Panc1 (cell line): Measurements from ENCODE around the gene FCHSD2. TPM values are rescaled to one million over a fixed set of nuclear protein-coding genes. Genes with fewer than 3 reads are reported as not detected.

Experiments
- ATAC-seq: fragments of 200-7000 bp; cut with Tn5 transposase; 2 replicates; pipeline ENCODE4 v1.9.1; 2020; ENCODE audit warnings: mild to moderate bottlenecking, moderate library complexity
- BruUV-seq: library from RNA; stranded (reverse); fragments of 400-500 nt; replicated peaks from 2 replicates; lab custom pipeline; 2021; lab: Mats Ljungman, UMichigan
- CTCF ChIA-PET: fragments of 300-600 bp; sonication (Branson Sonifier 250); formaldehyde crosslinking; loops from one replicate; lab custom pipeline; 2022; ENCODE audit warnings: antibody characterized with exemption; lab: Charles Lee
- POLR2A ChIA-PET: fragments of 300-600 bp; sonication (Branson Sonifier 250); formaldehyde crosslinking; loops from one replicate; lab custom pipeline; 2022; ENCODE audit warnings: antibody characterized with exemption; lab: Charles Lee
- DNase-seq: peaks from one replicate; pipeline ENCODE4 v3.0.0-alpha.2; 2010; ENCODE audit warnings: low read depth, low spot score
- H3K27ac ChIP-seq: 2 replicates; pipeline ENCODE4 v1.5.1; 2011; ENCODE audit warnings: mild to moderate bottlenecking, low read length, inconsistent platforms
- H3K27me3 ChIP-seq: fragments of 200-500 bp; sonication (Bioruptor generic); 2 replicates; pipeline ENCODE4 v1.6.0; 2014; ENCODE audit warnings: low read length, inconsistent platforms; ENCODE audit not compliant: control insufficient read depth, insufficient read depth
- H3K36me3 ChIP-seq: fragments of 200-500 bp; sonication (Bioruptor generic); 2 replicates; pipeline ENCODE4 v1.5.1; 2014; ENCODE audit warnings: inconsistent platforms, mild to moderate bottlenecking, low read length, moderate library complexity; ENCODE audit not compliant: control insufficient read depth, insufficient read depth
- H3K4me1 ChIP-seq: 2 replicates; pipeline ENCODE4 v1.5.1; 2011; ENCODE audit warnings: inconsistent platforms, mild to moderate bottlenecking, low read length, moderate library complexity; ENCODE audit not compliant: control insufficient read depth, insufficient read depth
- H3K4me3 ChIP-seq, 2 experiments: 2 replicates each; pipeline ENCODE4 v1.5.1; 2011 to 2012; ENCODE audit warnings: low read depth in 2 of 2, low read length in 2 of 2, mild to moderate bottlenecking in 2 of 2, inconsistent platforms in 1 of 2, moderate library complexity in 1 of 2
- H3K9me3 ChIP-seq: fragments of 200-500 bp; sonication (Bioruptor generic); 2 replicates; pipeline ENCODE4 v1.5.1; 2014; ENCODE audit warnings: low read depth, mild to moderate bottlenecking, inconsistent platforms, low read length, moderate library complexity; ENCODE audit not compliant: control insufficient read depth, insufficient read depth
- POLR2AphosphoS5 ChIP-seq: IDR thresholded peaks from 2 replicates; pipeline ENCODE4 v1.6.1; 2012; ENCODE audit warnings: mild to moderate bottlenecking, low read depth, low read length, moderate library complexity
- SIN3A ChIP-seq: IDR thresholded peaks from 2 replicates; pipeline ENCODE4 v1.6.1; 2012; ENCODE audit warnings: low read depth, mild to moderate bottlenecking, low read length, moderate library complexity, borderline replicate concordance; ENCODE audit not compliant: insufficient read depth
- in situ Hi-C: cut with HindIII; loops from 2 replicates; pipeline ENCODE4 v1.10.0; 2016; ENCODE audit warnings: low sequenced_read_pairs, low pct_unique_long_range_greater_than_20kb
- intact Hi-C: fragments of 100-400 bp; cut with micrococcal nuclease; formaldehyde crosslinking; loops from one replicate; pipeline ENCODE4 v1.10.0; 2022; ENCODE audit not compliant: unreplicated experiment
- total RNA-seq: library from RNA; stranded (reverse); gene quantifications from one replicate; pipeline ENCODE4 v1.2.1, GENCODE V29; 2021; ENCODE audit not compliant: unreplicated experiment
- TF ChIP-seq, protein P1 (sequence below), 2 experiments: IDR thresholded peaks; 2 replicates each; pipeline ENCODE4 v1.6.1; 2011 to 2012; ENCODE audit warnings: low read depth in 2 of 2, control low read depth in 1 of 2, low read length in 1 of 2, mild to moderate bottlenecking in 1 of 2, moderate library complexity in 1 of 2; ENCODE audit not compliant: insufficient read depth in 1 of 2
- TF ChIP-seq, protein P2 (sequence below): fragments of 450-650 bp; IDR thresholded peaks from 2 replicates; pipeline ENCODE4 v1.5.1; 2017; ENCODE audit warnings: mild to moderate bottlenecking

Gene FCHSD2
- total RNA-seq, 1 experiment from 2014 or later = 31.8 TPM

DNA sequence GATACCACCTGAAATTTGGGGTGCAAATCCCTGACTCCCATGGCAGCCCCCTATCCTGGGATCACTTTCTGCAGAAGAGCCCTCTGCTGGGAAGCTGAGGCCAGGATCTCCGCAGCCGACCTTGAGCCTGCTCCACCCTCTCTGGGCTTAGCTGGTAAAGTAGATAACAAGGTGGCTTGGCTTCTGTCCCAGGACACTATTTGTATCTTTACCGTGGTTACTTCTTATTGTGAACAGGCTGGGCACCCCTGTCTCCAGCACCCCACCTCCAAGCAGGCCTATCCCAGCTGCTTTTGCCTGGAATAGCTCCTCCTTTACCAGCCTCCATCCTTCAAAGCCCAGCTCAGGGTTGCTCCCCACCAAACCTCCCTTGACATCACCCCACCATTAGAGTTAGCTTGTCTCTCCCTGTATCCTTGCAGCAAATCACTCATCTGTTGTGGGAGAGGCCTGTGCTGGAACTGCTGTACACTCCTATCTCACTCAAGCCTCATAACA is 40.8 kb upstream of the FCHSD2 start:
- in situ Hi-C loops (no loop called here), intact Hi-C loops (no loop called here)
- TF ChIP-seq, protein P1, sequence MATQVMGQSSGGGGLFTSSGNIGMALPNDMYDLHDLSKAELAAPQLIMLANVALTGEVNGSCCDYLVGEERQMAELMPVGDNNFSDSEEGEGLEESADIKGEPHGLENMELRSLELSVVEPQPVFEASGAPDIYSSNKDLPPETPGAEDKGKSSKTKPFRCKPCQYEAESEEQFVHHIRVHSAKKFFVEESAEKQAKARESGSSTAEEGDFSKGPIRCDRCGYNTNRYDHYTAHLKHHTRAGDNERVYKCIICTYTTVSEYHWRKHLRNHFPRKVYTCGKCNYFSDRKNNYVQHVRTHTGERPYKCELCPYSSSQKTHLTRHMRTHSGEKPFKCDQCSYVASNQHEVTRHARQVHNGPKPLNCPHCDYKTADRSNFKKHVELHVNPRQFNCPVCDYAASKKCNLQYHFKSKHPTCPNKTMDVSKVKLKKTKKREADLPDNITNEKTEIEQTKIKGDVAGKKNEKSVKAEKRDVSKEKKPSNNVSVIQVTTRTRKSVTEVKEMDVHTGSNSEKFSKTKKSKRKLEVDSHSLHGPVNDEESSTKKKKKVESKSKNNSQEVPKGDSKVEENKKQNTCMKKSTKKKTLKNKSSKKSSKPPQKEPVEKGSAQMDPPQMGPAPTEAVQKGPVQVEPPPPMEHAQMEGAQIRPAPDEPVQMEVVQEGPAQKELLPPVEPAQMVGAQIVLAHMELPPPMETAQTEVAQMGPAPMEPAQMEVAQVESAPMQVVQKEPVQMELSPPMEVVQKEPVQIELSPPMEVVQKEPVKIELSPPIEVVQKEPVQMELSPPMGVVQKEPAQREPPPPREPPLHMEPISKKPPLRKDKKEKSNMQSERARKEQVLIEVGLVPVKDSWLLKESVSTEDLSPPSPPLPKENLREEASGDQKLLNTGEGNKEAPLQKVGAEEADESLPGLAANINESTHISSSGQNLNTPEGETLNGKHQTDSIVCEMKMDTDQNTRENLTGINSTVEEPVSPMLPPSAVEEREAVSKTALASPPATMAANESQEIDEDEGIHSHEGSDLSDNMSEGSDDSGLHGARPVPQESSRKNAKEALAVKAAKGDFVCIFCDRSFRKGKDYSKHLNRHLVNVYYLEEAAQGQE (IDR thresholded peaks at IDR 0.05; ENCODE audit: insufficient read depth in 1 of 2, low read depth in 2 of 2, low read length in 1 of 2) = no peak
- TF ChIP-seq, protein P2, sequence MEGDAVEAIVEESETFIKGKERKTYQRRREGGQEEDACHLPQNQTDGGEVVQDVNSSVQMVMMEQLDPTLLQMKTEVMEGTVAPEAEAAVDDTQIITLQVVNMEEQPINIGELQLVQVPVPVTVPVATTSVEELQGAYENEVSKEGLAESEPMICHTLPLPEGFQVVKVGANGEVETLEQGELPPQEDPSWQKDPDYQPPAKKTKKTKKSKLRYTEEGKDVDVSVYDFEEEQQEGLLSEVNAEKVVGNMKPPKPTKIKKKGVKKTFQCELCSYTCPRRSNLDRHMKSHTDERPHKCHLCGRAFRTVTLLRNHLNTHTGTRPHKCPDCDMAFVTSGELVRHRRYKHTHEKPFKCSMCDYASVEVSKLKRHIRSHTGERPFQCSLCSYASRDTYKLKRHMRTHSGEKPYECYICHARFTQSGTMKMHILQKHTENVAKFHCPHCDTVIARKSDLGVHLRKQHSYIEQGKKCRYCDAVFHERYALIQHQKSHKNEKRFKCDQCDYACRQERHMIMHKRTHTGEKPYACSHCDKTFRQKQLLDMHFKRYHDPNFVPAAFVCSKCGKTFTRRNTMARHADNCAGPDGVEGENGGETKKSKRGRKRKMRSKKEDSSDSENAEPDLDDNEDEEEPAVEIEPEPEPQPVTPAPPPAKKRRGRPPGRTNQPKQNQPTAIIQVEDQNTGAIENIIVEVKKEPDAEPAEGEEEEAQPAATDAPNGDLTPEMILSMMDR = peak; percentile 24; the same call in 1 of the 2 replicates
- ATAC-seq = no peak
- CTCF ChIA-PET = interaction anchor here (1.0 to 1.4 kb wide), 2 partner anchors 40 to 60 kb away, joined by 5 to 6 read pairs; no protein-coding TSS in a partner anchor
- H3K36me3 ChIP-seq = no peaks in the 10 kb centered on the region
- H3K9me3 ChIP-seq = no peaks in the 10 kb centered on the region
- DNase-seq = no peak
- peaks cover 5% of the 10 kb centered on the region; the same call in 1 of the 2 replicates for H3K4me1 ChIP-seq
- H3K27ac ChIP-seq = no peak overlapping the region
- H3K4me3 ChIP-seq = no peak overlapping the region
- 0 out of 2 replicates have a peak, but pooled peaks cover 3% of the 10 kb centered on the region for H3K27me3 ChIP-seq
- BruUV-seq = no TSS peak
- POLR2A ChIA-PET = no interaction called here

DNA sequence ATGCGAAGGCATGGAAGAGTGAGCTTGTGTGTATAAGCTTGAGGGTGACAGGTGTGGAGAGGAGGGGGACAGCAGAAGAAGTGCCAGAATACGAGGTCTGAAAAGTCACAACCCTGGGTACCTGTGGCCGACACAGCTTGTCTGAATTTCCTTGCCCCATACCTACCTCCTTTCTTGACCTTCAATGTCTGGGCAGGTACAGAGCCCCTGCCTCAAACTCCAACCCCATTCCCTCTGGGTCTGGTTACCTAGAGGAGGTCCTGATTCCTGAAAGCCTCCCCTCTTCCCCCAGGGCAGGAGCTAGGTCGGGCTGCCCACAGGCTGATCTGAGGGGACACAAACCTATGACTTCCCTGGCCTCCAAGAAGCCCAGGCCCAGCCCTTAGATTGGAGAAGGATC is 36.6 kb upstream of the FCHSD2 start:
- TF ChIP-seq SIN3A = no peak
- TF ChIP-seq, protein P2 = no peak
- TF ChIP-seq POLR2AphosphoS5 = no peak
- TF ChIP-seq, protein P1 (IDR thresholded peaks at IDR 0.05; ENCODE audit: insufficient read depth in 1 of 2, low read depth in 2 of 2, low read length in 1 of 2) = no peak
- intact Hi-C loops = loop anchor here (1.0 to 5.0 kb wide), 2 partner anchors 347 to 451 kb away; no protein-coding TSS in a partner anchor
- H3K27ac ChIP-seq = no peak overlapping the region
- H3K4me3 ChIP-seq = no peak overlapping the region
- ChIA-PET POLR2A (no interaction called here), CTCF (no interaction called here)
- BruUV-seq = no TSS peak
- in situ Hi-C loops = no loop called here
- no peaks in the 10 kb centered on the region for H3K4me1 ChIP-seq
- H3K27me3 ChIP-seq = 0 out of 2 replicates have a peak, but pooled peaks cover 3% of the 10 kb centered on the region
- DNase-seq (no peak), ATAC-seq (peak; percentile 6; the same call in 1 of the 2 replicates)
- no peaks in the 10 kb centered on the region for H3K36me3 ChIP-seq
- H3K9me3 ChIP-seq = no peaks in the 10 kb centered on the region
